Measurements from ENCODE around the gene NEURL3.
"Not testable (repeated sequence)": the region's sequence is repeated elsewhere in the genome, so short reads cannot be mapped to it uniquely, and the experiment has no call there.

Gene NEURL3, protein sequence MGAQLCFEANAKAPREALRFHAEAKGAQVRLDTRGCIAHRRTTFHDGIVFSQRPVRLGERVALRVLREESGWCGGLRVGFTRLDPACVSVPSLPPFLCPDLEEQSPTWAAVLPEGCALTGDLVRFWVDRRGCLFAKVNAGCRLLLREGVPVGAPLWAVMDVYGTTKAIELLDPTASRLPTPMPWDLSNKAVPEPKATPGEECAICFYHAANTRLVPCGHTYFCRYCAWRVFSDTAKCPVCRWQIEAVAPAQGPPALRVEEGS

DNA sequence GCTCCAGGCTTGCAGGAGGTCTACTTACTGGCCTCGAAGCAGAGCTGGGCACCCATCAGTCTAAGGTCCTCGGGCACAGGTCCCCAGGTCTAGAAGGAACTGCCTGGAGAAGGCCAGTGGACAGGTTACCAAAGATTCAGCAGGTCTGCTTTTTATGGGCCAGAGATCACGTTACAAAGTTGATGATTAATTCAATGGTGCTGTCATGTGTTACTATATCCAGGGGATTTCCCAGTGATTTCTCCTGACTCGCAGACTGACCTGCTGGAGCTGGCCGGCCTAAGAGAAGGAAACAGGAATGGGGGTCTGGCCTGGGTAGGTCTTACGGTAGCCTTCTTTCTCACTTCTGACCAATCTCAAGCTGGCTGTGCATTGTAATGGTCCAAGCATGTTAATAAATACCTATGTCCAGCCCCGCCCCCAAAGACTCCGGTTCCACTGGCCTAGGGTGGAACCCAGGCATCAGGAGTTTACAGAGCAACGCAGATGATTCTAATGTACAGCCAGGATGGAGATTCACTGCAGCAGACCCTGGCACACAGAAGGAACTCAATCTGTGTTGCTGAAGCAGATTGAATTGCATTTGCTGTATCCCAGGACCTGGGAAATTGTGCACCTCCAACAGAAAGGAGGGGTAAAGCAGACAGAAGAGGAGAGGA is at the start of gene NEURL3:
NEURL3 (minus strand) TSS at position 127 of the 659 bp plus-strand sequence; CDS start at position 56, 71 bp downstream.
- no peak for DNase-seq

DNA sequence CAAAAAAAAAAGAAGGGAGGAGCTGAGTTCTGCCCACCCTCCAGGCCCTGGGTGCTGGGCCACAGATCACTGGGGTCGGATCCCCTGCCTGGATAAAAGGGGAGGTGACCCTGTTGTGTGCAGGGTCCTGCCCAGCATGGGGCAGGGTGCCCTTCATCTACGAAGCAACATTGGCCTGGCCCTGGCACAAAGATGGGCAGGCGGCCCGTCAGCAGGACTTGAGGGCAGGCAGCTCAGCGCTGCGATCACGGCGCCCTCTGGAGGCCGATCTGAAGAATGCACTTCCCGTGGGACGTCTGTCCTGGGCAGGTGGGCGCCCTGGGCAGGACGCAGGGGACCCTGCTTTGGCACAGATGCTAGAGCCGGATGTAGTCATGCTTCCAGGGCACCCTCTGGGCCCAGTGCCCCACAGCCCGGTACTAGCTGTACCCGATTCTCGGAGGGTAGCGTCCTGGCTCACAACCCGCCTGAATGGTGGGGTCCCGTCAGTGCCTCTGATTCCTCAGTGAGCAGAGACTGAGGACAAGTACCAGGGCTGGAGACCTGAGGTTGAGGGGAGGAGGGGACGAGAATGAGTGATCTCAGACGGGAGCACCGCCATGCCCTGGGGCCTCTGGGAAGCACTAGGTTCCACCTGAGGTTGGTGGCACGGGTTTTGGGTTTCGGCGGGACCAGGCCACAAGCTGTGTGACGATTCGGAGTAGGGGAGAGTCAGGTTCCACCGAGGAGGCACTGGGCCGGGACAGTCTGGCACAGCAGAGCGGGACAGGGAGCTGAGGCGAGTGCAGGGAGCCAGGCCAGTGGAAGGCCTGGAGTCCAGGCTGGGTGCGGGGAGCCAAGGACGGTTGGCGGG is 49.4 kb upstream of the NEURL3 start:
- DNase-seq = peak; percentile 16

DNA sequence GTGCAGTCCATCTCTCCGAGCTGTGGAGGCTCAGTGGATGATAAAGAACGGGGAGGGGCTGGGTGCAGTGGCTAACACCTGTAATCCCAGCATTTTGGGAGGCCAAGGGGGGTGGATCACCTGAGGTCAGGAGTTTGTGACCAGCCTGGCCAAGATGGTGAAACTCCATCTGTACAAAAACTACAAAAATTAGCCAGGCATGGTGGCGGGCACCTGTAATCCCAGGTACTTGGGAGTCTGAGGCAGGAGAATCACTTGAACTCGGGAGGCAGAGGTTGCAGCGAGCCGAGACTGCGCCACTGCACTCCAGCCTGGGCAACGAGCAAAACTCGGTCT is 48.8 kb upstream of the NEURL3 start:
- not testable (repeated sequence) for DNase-seq

DNA sequence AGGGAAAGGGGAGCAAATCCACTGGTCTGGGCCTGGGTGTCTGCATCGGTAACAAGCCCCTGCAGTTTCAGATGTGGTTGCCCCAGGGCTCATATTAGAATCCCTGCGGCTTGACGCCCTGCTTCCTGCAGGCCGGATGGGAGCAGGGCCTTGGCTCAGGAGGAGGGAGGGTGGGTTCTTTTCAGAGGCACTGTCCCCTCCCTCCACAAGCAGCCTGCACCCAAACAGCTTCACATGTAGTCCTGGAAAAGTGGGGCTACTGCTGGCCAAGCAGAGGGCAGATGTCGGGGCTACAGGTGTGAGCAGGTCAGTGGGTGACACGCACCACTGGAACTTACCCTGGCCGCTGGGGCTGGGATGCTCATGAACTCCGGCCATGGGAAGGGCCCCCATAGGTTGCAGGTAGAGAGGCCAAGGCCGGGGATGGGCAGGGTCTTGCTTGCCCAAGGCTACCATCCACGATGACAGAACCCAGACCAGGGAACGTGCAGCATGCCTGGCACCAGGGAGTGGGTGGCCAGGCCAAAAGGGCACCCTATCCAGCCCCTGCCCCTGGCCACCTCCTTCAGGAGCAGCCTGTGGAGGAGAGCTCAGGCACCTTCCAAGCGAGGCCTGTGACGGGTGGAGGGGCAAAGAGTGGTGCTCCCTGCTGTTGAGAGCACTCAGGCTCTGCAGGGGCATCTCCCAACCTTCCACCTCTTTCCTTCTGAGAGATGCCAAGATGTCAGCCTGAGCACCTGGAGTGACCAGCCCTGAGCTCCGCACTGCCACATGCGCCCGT is 48.2 kb upstream of the NEURL3 start:
- no peak for DNase-seq

DNA sequence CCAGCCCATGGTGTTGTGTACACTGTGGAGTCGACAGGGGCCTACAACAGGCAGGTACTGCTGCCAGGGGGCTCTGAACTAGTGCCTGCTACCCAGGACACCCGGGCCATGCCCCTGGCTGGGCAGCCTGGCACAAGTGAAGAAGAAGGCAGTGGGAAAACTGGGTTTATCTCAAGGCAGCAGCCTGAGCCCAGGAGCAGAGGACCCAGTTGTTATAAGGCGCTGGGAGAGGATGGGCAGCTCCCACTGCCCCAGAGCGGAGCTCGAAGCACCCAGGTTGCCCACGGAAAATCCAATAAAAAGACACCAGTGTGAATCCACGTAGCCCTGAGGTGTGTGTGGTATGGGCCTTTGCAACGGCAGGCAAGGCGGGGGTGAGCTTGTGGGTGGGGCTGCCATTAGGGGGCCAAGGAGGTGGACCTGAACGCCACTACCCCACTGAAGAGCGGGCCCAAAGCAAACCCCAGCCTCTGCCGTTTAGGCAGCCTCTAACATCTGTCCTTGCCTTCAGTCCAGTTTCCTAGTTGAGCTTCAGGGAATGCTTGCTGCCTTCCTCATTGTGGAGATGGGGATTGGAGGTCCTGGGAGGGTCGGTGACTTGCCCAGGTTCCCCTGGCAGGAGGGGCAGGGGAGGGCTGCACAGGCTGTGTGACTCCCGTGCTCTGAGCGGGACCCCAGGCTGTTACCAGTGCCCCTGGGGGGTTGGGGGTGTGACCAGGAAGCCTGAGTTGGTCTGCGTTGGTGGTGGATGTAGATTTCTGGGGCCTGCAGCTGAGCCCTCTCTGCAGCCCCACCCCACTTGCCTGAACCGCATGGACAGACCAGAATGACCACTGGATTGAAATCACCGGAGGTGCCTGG is 47.4 kb upstream of the NEURL3 start:
- DNase-seq = no peak

DNA sequence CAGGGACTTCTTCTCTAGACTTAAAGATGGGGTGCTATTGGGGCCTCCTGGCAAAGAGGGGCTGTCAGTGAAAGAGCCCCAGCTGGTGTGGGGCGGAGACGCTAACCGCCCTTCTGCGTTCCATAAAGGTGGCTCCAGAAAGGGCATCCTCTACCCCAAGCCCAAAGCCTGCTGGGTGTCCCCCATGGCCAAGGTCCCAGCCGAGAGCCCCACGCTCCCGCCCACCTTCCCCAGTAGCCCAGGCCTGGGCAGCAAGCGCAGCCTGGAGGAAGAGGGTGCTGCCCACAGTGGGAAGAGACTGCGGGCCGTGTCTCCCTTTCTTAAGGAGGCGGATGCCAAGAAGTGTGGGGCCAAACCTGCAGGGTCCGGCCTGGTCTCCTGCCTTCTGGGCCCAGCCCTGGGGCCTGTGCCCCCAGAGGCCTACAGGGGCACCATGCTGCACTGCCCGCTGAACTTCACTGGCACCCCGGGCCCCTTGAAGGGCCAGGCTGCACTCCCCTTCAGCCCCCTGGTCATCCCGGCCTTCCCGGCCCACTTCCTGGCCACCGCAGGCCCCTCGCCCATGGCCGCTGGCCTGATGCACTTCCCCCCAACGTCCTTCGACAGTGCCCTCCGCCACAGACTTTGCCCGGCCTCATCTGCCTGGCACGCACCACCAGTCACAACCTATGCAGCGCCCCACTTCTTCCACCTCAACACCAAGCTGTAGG is 46.6 kb upstream of the NEURL3 start:
- DNase-seq = no peak

DNA sequence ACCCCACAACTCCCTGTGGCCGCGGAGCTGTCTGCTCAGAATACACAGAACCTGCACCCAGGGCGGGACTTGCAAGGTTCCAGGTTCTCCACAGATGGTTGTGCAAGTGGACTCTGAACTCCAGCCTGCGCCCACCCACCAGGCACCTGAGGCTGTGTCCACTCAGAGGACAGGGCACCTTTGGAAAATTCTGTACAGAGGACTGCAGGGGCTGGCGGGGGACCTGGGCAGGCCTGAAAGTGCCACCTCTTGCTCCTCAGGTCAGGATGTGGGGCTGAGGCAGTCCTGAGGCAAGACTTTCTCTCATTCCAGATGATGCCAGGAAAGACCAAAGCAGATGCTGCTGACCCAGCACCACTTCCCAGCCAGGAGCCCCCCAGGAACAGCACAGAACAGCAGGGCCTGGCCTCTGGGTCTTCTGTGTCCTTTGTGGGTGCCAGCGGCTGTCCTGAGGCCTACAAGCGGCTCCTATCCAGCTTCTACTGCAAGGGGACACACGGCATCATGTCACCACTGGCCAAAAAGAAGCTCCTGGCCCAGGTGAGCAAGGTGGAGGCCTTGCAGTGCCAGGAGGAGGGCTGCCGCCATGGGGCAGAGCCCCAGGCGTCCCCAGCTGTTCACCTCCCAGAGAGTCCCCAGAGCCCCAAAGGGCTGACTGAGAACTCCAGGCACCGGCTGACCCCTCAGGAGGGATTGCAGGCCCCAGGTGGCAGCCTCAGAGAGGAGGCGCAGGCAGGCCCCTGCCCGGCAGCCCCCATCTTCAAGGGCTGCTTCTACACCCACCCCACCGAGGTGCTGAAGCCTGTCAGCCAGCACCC is 45.8 kb upstream of the NEURL3 start:
- DNase-seq = no peak

DNA sequence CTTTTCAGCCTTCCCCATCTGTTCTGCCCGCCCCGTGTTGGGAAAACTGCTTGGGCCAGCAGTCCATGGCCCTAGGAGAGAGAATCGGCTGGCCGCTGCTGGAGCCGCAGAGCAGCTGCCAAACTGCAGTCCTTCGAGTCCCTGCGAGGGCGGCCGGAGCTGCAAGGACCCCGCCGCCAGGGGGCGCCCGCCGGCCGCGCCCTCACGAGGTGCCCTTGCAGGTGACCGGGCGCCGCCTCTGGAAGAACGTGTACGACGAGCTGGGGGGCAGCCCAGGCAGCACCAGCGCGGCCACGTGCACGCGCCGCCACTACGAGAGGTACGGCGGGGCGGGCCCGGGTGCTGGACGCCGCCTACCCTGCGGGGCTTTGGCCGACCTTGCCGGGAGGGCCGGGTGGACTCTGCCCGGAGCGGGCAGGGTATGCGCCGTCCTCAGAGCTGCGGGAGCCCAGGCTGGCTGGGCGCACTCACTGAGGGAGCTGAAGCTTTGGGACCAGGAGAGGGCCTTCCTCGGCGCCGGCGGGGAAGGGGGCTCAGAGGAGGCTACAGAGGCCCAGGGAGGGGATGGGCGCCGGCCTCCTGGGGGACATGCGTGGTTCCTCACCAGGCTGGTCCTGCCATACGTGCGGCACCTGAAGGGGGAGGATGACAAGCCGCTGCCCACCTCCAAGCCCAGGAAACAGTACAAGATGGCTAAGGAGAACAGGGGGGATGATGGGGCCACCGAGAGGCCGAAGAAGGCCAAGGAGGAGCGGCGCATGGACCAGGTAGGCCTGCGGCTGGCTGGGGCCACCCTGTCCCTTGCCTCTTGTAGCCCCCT is 45.0 kb upstream of the NEURL3 start:
- no peak for DNase-seq

DNA sequence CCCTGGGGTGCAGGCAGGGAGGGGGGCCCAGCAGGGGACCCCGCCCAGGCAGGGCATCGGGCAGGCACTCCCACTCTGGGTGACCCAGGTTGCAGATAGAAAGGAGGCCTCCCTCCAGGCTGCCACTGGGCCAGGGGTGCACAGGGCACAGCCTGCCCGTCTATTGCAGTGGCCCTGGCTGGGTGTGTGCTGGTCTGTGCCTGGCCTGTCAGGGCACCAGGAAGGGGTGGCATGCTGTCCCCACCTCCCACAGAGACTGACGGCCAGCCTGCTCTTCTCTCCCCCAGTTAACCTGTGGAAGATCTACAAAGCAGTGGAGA is 44.3 kb upstream of the NEURL3 start:
- no peak for DNase-seq

DNA sequence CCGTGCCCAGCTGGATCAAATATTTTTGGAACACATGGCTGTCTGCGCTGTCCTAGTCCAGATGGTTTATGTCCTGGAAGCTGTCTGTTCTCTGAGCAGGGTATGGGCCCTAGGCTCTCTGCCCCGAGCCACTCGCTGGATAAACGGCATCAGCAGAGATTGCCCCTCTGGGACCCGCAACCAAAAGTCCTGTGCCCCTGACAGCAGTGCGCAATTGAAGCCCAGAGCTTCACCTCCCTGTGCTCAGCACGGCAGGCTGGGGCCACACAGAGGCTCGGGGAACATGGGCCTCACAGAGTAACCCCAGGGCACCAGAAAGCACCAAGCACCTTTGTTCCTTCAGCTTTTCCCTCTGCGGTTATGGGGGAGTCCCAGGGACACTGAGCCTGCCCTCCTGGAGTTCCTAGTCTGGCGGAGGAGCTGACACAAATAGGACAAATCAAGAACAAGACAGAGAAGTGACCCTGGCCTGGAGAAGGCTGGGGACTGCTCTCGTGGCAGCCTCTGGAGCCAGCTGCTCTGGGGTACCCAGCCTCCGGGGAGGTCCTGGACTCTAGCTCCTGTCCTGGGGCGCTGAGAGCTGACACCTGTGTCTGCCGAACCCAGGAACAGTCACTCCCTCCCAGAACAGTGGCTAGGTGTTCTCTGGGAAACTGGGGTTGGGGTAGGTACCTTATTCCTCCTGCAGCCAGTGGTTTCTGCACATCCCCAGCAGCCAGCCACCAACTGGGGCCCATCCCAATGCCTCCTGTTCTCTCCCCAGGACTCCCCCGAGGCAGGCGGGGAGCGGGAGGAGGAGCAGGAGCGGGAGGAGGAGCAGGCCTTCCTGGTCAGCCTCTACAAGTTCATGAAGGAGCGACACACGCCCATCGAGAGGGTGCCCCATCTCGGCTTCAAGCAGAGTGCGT is 43.7 kb upstream of the NEURL3 start:
- DNase-seq = no peak

DNA sequence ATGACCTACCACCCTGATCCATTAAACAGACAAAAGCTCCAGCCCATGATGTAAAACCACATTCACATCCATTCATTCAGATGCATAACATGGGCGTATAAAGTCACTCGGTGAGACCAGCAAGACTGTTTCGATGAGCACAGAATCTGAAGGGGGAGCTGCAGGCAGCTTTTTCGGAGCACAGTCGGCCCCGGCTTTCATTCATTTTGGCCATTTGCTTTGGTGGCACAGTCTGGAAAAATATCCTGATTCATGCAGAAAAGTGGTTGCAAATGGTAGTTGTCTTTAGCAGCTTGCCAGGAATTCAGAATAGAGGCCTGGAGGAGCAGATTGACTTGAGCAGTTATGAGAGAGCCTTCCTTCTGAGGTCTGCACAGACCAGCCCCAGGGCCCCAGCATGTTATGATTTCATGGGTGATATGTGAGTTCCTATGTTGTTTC is 42.6 kb upstream of the NEURL3 start:
- no peak for DNase-seq

DNA sequence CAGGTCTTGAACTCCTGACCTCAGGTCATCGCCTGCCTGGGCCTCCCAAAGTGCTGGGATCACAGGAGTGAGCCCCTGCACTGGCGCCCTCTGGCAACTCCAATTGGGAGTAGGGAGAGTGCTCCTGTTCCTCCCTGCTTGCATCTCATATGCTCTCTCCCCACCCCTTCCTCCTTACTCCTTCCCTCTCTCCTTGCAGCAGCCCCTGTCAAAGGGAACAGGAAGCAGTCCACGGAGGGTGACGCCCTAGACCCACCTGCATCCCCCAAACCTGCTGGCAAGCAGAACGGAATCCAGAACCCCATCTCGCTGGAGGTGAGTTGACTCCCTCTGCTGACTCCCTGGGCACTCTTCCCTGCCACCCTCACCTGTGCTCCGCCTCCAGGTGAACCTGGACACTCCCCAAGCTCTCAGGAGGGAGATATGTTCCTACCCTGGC is 42.1 kb upstream of the NEURL3 start:
- no peak for DNase-seq

DNA sequence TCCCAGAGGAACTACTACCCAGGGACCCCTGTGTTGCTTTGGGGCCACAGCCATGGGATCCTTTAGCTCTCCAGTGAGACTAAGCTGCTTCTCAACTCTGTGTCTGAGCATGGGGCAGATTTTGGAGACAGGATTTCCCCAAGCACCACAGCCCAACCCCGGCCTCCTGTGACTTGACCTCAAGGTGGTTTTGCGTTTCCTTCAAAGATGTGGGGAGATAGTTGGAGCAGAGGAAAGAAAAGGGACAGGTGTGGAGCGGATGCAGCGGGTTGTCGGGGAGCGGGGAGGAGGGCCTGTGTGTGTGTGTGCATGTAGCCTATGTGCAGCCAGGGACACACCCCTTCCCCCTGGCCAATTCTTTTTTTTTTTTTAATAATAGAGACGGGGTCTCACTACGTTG is 41.6 kb upstream of the NEURL3 start:
- DNase-seq = no peak

DNA sequence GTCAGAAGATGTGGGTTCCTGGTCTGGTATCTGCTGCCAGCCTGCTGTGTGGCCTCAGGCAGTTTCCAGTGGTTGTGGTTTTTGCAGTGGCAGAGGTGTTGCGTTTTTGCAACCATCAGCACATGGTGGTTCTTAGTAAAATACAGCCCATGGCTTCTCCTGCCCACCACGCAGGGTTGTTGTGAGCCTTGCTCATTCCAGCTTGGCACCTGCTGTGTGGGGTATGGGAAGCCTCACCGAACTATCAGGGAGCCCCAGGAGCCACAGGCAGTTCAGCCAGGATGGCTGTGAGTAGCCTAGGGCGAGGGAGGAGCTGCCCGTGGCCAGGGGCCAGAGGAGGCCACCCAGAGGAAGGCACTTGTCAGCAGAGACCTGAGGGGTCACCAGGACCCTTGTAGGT is 41.2 kb upstream of the NEURL3 start:
- no peak for DNase-seq

DNA sequence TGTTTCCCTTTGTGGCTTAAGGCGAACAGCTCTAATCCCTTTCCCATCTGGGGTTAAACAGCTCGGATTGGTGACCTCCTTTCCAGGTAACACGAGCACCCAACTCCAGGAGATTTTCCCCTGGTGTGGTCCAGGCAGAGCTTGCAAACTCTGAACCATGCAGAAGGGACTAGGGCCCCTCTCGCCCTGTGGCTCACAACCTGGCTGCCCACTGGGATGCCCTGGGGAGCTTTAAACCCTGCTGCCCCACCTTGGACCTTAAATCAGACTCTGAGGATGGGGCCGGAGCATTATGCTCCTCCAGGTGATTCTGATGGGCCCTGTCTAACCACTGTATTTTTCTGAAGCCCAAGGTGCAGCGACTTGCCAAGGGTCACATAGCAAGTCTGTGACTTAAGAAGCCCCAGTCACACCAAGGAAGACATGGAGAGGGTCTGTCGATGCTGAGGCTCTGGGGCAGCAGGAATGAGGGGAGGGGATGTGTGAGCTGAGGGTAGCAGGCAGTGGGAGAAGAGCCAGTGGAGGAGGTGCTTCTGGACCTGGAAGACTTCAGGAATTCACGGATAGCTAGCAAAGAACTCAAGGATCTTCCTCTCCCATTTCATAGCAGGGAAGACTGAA is 37.3 kb upstream of the NEURL3 start:
- DNase-seq = no peak

DNA sequence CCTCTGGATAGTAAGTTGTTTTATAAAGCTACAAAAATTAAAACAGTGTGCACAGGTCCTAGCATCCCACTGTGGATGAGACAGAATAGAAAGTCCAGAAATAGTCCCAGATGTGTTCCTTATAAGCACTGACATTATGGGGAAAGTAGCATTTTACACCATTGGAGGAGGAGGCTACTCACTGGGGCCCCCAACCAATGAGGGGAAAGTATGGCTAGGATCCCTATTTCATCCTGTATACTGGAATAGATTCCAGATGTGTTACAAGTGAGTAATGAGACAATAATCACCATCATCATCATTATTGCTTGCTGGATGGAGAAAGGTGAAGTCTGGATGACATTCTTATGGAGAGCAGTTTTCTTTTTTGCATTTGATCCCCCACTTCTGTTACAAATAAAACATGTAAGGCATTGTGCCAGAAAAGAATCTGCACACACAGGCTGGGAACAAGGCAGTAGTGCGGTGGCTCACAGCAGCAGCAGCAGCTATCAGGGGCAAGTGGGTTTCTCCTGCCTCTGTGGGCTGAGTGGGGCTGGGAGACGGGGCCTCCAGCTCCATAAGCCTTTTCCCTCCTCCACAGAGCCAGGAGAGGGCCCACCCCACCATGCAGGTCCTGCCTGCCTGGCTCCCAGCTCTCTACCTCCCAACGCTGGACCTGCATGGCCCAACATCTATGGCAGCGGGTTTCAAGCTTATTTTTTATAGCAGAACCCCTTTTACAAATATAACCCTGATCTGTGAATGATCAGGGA is 36.4 kb upstream of the NEURL3 start:
- DNase-seq = no peak

DNA sequence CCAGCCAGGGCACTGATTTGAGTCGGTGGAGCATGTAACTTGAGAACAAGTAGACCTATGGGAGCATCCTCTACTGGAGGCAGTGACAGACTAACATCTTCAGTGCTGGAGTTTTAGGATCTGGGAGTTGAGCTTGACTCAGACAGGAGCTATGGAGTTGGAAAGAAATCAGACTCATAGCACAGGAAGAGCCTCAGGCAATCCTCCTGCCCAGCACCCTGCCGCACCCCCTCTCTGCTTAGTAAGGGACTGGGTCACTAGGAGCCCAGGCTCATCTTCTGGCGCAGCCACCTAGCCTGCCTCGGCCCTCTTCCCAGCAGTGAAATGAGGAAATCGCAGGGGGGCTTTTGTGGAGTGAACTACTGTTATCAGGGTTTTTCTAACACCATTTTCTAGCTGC is 35.0 kb upstream of the NEURL3 start:
- no peak for DNase-seq

All from MV-4-11 (cell line).